Lower leg skin (tissue), 3 donors: ENCODE results near the gene JPH2.

Source experiments
- CTCF ChIP-seq, 3 donors: fragments of 450-650 bp; IDR thresholded peaks; one replicate each; pipeline ENCODE4 v1.5.1; 2016; ENCODE audit warnings: antibody characterized with exemption in 3 of 3, mild to moderate bottlenecking in 3 of 3, moderate library complexity in 2 of 3
- POLR2A ChIP-seq, 2 donors: fragments of 450-650 bp; IDR thresholded peaks; one replicate each; pipeline ENCODE4 v1.6.1; 2016 to 2017; ENCODE audit warnings: antibody characterized with exemption in 2 of 2, mild to moderate bottlenecking in 1 of 2, moderate library complexity in 1 of 2

GRCh38 chr20:44072384-44072783 is 114.6 kb downstream of the JPH2 start:
- TF ChIP-seq POLR2A (IDR thresholded peaks at IDR 0.05) = no peak
- no peak for TF ChIP-seq CTCF (IDR thresholded peaks at IDR 0.05)
